Loucy (cell line): ENCODE data around the gene HAUS6.

Experiments used
- H2AFZ ChIP-seq: fragments of 200-600 bp; sonication (generic); 2 replicates; pipeline ENCODE4 v1.6.0; 2016; ENCODE audit warnings: antibody characterized with exemption, mild to moderate bottlenecking, low read length, moderate library complexity
- H3F3A ChIP-seq: fragments of 200-600 bp; 2 replicates; pipeline ENCODE4 v1.6.0; 2016; ENCODE audit warnings: antibody characterized with exemption, low read depth, mild to moderate bottlenecking
- H3K27me3 ChIP-seq: fragments of 200-600 bp; sonication (generic); 2 replicates; pipeline ENCODE4 v1.6.1; 2014; ENCODE audit warnings: low read length, mild to moderate bottlenecking; ENCODE audit not compliant: insufficient read depth, poor library complexity, severe bottlenecking
- H3K36me3 ChIP-seq: fragments of 200-600 bp; sonication (generic); 2 replicates; pipeline ENCODE4 v1.6.1; 2016; ENCODE audit warnings: low read length; ENCODE audit not compliant: insufficient read depth
- H3K4me1 ChIP-seq: fragments of 200-600 bp; sonication (generic); 2 replicates; pipeline ENCODE4 v1.5.1; 2014; ENCODE audit warnings: low read length, mild to moderate bottlenecking; ENCODE audit not compliant: insufficient read depth, poor library complexity, severe bottlenecking
- H3K4me2 ChIP-seq: fragments of 200-600 bp; sonication (generic); 2 replicates; pipeline ENCODE4 v1.6.0; 2014; ENCODE audit warnings: antibody characterized with exemption, low read length, low read depth, mild to moderate bottlenecking; ENCODE audit not compliant: poor library complexity, severe bottlenecking
- H3K4me3 ChIP-seq: fragments of 200-600 bp; sonication (generic); 2 replicates; pipeline ENCODE4 v1.5.1; 2014; ENCODE audit warnings: low read length, mild to moderate bottlenecking, mixed read lengths; ENCODE audit not compliant: poor library complexity, severe bottlenecking
- H3K79me2 ChIP-seq: fragments of 200-600 bp; sonication (generic); 2 replicates; pipeline ENCODE4 v1.6.1; 2014; ENCODE audit warnings: low read length; ENCODE audit not compliant: insufficient read depth
- H3K9ac ChIP-seq: fragments of 200-600 bp; sonication (generic); 2 replicates; pipeline ENCODE4 v1.6.0; 2014; ENCODE audit warnings: mild to moderate bottlenecking, low read depth, low read length, moderate library complexity; ENCODE audit not compliant: poor library complexity, severe bottlenecking
- H3K9me2 ChIP-seq: fragments of 200-600 bp; sonication (generic); replicated peaks from 2 replicates; pipeline ENCODE4 v1.6.1; 2016; ENCODE audit warnings: low read depth, low read length, mixed read lengths
- H3K9me3 ChIP-seq: fragments of 200-600 bp; sonication (generic); 2 replicates; pipeline ENCODE4 v1.6.1; 2014; ENCODE audit warnings: mild to moderate bottlenecking, antibody characterized with exemption, low read length, low read depth; ENCODE audit not compliant: insufficient read depth
- H4K20me1 ChIP-seq: fragments of 200-600 bp; sonication (generic); 2 replicates; pipeline ENCODE4 v1.6.0; 2014; ENCODE audit warnings: antibody characterized with exemption, low read length, mild to moderate bottlenecking; ENCODE audit not compliant: insufficient read depth, poor library complexity, severe bottlenecking
- CTCF ChIP-seq: fragments of 200-600 bp; sonication (generic); conservative IDR thresholded peaks from 2 replicates; pipeline ENCODE4 v1.5.1; 2014; ENCODE audit warnings: mild to moderate bottlenecking, antibody characterized with exemption, low read length
- EZH2phosphoT487 ChIP-seq: fragments of 200-600 bp; IDR thresholded peaks from 2 replicates; pipeline ENCODE4 v1.6.1; 2018; ENCODE audit warnings: antibody characterized with exemption, mild to moderate bottlenecking, moderate library complexity, borderline replicate concordance

The HAUS6 gene

GRCh38 chr9:19085295-19085694, 17.4 kb downstream of the HAUS6 start:
- no peak for TF ChIP-seq EZH2phosphoT487
- peak; percentile 75 for TF ChIP-seq CTCF
- Histone ChIP-seq H2AFZ (no peak overlapping the region), H3K36me3 (peaks cover 71% of the 10 kb centered on the region), H4K20me1 (no peaks in the 10 kb centered on the region), H3F3A (no peaks in the 10 kb centered on the region), H3K9me3 (no peaks in the 10 kb centered on the region), H3K4me3 (no peak overlapping the region), H3K27me3 (no peaks in the 10 kb centered on the region), H3K79me2 (peaks cover 4% of the 10 kb centered on the region; the same call in 1 of the 2 replicates), H3K4me2 (no peak overlapping the region), H3K9ac (no peak overlapping the region), H3K4me1 (no peaks in the 10 kb centered on the region), H3K9me2 (no peaks in the 10 kb centered on the region)

- peaks cover 79% of the 10 kb centered on the region for H3K36me3 ChIP-seq
- H3K9me2 ChIP-seq: no peaks in the 10 kb centered on the region
- H3K4me2 ChIP-seq: no peak overlapping the region
- H3K9ac ChIP-seq: no peak overlapping the region
- no peak overlapping the region for H3K4me3 ChIP-seq
- TF ChIP-seq CTCF (no peak), EZH2phosphoT487 (no peak)
- no peaks in the 10 kb centered on the region for H4K20me1 ChIP-seq
- H3K79me2 ChIP-seq: no peaks in the 10 kb centered on the region
- no peaks in the 10 kb centered on the region for H3F3A ChIP-seq
- H3K4me1 ChIP-seq: no peaks in the 10 kb centered on the region
- H3K9me3 ChIP-seq: peaks cover 4% of the 10 kb centered on the region; the same call in 1 of the 2 replicates
- H2AFZ ChIP-seq: no peak overlapping the region
- no peaks in the 10 kb centered on the region for H3K27me3 ChIP-seq
These were observed 27.9 kb downstream of the HAUS6 start for GRCh38 chr9:19074836-19075235.

- Histone ChIP-seq H3F3A (no peaks in the 10 kb centered on the region), H3K79me2 (no peaks in the 10 kb centered on the region), H3K4me2 (no peak overlapping the region), H3K4me3 (no peak overlapping the region), H3K27me3 (no peaks in the 10 kb centered on the region), H3K9me3 (peaks cover 4% of the 10 kb centered on the region; the same call in 1 of the 2 replicates), H3K4me1 (no peaks in the 10 kb centered on the region), H3K9me2 (no peaks in the 10 kb centered on the region), H2AFZ (no peak overlapping the region), H4K20me1 (no peaks in the 10 kb centered on the region), H3K9ac (no peak overlapping the region), H3K36me3 (peaks cover 81% of the 10 kb centered on the region)
- no peak for TF ChIP-seq CTCF
- TF ChIP-seq EZH2phosphoT487: no peak
These were observed 28.5 kb downstream of the HAUS6 start for GRCh38 chr9:19074229-19074628.
